Hematopoietic multipotent progenitor cell treated with erythropoietin and hydrocortisone succinate and interleukin-3 and kit ligand, for 15 days (in vitro differentiated cells): Measurements from ENCODE around the gene TBC1D3.
"Not testable (repeated sequence)": the region's sequence is repeated elsewhere in the genome, so short reads cannot be mapped to it uniquely, and the experiment has no call there.

Experiments used
- DNase-seq: peaks from one replicate; pipeline ENCODE4 v3.0.0-alpha.2; 2015; ENCODE audit warnings: low spot score

TBC1D3 gene

DNA sequence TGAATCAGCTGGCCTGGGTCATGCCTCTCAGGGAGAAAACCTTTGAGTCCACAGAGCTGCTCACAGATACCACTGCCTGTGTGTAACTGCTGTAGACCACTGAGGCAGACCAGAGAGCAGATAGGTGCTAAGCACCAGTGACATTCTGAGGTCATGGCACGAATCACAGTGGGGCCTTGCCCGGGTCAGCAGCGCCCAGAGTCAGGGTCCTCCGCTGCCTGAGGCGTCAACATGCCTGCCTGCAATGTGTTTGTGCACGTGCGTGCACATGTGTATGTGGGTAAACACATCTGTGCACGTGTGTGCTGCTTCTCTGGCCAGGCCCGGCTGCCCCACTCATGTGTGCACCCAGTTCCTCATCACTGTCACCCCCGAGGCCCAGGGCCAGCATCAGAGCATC lies at the start of gene TBC1D3:
Gene TBC1D3, minus strand, starts transcription at position 101 of the 400 bp plus-strand sequence. CDS start 1,526 bp downstream, outside the sequence.
- not testable (repeated sequence) for DNase-seq

DNA sequence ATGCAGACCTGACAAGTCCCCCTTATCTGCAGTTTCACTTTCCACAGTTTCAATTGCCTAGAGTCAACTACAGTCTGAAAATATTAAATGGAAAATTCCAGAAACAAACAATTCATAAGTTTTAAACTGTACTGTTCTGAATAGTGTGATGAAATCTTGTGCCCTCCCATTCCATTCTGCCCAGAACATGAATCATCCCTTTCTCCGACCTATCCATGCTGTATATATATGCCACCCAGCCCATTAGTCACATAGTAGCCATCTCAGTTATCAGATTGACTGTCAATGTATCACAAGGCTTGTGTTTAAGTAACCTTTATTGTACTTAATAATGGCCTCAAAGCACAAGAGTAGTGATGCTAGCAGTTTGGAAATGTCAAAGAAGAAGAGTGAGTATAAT lies 40.4 kb upstream of the TBC1D3 start:
- DNase-seq = not testable (repeated sequence)

DNA sequence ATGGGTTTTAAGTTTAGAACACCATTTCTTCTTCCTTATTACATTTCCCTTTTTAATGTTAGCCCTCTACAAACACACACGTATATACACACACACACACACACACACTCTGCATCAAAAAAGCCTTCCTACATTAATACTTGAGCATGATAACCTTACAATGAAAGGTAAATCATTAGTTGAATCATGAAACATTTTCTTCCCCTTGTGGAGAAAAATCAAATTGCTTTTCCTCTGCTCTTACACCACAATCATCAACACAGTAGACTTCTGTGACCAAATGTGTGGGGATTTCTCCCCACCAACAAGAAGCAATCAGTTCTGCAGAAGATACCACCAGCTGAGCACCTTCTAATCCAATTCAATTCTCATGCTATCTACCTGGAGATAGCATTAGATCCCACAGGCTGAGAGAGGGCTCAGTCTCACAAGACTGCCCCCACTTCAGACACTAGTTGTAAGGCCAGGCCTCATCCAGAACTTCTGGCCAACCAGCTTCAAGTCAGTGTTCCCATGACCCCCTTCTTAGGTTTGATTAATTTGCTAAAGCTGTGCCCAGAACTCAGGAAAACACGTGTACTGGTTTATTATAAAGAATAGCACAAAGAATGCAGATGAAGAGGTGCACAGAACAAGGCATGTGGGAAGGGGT lies 33.6 kb upstream of the TBC1D3 start:
- DNase-seq = not testable (repeated sequence)

DNA sequence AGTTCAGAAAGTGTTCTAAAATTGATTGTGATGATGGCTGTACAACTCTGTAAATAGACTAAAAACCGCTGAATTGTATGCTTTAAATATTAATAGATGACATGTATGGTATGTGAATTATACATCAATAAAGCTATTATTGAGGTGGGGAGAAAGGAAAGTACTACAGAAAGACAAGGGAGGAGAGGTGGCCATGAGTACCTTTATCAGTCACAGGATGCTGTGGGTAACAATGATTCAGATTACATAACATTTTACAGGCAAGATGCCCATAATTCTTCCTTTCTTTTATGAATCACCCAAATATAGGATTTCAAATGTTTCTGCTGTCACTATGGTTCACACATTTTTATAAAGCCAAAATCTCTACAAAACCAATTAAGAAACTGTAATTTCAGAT lies 28.5 kb upstream of the TBC1D3 start:
- DNase-seq = not testable (repeated sequence)

DNA sequence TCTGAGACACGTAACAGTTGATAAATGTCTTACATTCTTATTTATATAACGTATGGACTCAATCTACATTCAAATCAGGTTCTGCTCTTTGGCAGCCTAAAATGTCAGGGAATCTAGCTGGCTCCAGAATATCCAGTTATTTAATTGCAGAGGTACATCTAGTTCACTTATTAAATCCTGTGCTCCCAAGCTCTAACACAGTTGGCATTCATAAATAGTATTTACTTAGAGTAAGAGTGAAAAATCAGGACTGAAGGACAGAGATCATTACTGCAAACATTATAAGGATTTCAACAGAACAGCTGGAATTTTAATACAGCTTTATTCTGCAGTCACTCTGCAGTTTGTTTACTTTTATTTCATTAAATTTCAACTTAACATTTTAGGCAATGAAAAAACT lies 7.9 kb upstream of the TBC1D3 start:
- DNase-seq = not testable (repeated sequence)

DNA sequence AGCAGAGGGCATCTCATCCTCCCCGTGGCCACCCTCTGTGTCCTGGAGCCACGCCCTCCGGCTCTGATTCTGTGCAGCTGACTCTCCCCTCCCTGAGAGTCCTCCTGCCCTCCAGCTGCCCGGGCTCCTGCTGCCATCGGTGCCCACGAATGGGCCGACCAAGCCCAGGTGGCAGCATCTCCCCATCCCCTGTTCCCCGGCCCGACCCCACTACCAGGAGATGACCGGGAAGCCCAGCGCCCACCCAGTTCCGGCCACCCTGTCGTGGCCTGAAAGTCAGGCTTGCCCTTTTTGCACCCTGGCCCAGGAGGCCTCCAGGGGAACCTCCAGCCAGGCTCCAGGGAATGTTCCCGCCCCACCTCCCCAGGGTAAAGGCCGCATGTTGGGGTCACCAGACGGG lies 57.5 kb downstream of the TBC1D3 start:
- DNase-seq = not testable (repeated sequence)
